Measurements from ENCODE around the gene FRYL.

FRYL gene

DNA sequence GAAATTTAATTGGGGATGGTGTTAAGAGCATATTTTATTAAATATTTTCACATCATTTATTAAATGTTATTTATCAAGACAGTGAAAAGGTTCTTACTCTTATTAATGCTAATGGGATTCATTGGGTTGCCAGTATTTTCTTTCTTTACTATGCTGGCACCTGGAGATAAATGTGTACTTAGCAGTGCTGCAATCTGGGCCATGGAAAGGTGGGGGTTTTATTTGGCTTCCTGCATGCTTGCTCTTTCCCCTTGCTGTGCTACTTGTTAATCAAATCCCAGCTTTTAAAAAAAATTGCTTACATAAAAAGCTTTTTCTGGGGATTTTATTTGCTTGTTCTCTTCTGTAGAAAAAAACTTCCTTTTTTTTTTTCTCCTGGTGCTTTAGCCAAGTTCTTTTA is 241.7 kb downstream of the FRYL start:
- DNase-seq (ENCODE audit: low read depth in 1 of 2, low spot score in 1 of 2) = no peak
- H3K4me3 ChIP-seq (replicated peaks; ENCODE audit: insufficient read depth, low read length) = no peak overlapping the region
- no peak overlapping the region for H3K27ac ChIP-seq (replicated peaks)
- H3K27me3 ChIP-seq (ENCODE audit: insufficient read depth, poor library complexity, severe bottlenecking) = no peaks in the 10 kb centered on the region
- TF ChIP-seq, protein P1, sequence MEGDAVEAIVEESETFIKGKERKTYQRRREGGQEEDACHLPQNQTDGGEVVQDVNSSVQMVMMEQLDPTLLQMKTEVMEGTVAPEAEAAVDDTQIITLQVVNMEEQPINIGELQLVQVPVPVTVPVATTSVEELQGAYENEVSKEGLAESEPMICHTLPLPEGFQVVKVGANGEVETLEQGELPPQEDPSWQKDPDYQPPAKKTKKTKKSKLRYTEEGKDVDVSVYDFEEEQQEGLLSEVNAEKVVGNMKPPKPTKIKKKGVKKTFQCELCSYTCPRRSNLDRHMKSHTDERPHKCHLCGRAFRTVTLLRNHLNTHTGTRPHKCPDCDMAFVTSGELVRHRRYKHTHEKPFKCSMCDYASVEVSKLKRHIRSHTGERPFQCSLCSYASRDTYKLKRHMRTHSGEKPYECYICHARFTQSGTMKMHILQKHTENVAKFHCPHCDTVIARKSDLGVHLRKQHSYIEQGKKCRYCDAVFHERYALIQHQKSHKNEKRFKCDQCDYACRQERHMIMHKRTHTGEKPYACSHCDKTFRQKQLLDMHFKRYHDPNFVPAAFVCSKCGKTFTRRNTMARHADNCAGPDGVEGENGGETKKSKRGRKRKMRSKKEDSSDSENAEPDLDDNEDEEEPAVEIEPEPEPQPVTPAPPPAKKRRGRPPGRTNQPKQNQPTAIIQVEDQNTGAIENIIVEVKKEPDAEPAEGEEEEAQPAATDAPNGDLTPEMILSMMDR (IDR thresholded peaks at IDR 0.05; ENCODE audit: insufficient read depth, low read length) = no peak
- TF ChIP-seq GABPA (IDR thresholded peaks at IDR 0.05; ENCODE audit: low read depth) (no peak), SPI1 (IDR thresholded peaks at IDR 0.05; ENCODE audit: borderline replicate concordance, low read depth) (no peak), REST (IDR thresholded peaks at IDR 0.05; ENCODE audit: insufficient replicate concordance, low read depth) (no peak), POLR2AphosphoS5 (IDR thresholded peaks at IDR 0.05; ENCODE audit: low read depth) (no peak)

DNA sequence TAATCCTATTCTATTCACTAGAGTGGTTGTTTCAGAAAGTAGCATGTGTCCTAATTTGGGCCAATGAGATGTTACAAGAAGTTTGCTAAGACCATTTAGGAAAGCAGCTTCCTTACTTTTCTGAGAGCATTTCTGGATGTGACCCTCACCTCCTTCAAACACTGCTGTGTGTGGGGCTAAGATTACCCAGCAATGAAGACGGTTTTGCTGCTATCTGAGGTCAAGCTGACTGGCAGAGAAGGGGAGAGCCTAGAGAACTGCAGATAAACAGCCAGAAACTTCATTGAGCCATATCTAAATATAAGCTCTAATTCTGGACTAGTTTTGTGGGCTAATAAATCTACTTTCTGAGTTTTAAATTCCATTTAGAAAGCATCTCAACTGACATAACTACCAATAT is 253.7 kb downstream of the FRYL start:
- H3K27me3 ChIP-seq (ENCODE audit: insufficient read depth, poor library complexity, severe bottlenecking) = no peaks in the 10 kb centered on the region
- no peak overlapping the region for H3K4me3 ChIP-seq (replicated peaks; ENCODE audit: insufficient read depth, low read length)
- TF ChIP-seq SPI1 (IDR thresholded peaks at IDR 0.05; ENCODE audit: borderline replicate concordance, low read depth) = no peak
- TF ChIP-seq GABPA (IDR thresholded peaks at IDR 0.05; ENCODE audit: low read depth) = no peak
- no peak for TF ChIP-seq POLR2AphosphoS5 (IDR thresholded peaks at IDR 0.05; ENCODE audit: low read depth)
- no peak for TF ChIP-seq REST (IDR thresholded peaks at IDR 0.05; ENCODE audit: insufficient replicate concordance, low read depth)
- TF ChIP-seq, protein P1 (IDR thresholded peaks at IDR 0.05; ENCODE audit: insufficient read depth, low read length) = no peak
- no peak for DNase-seq (ENCODE audit: low read depth in 1 of 2, low spot score in 1 of 2)
- no peak overlapping the region for H3K27ac ChIP-seq (replicated peaks)

- no peak for TF ChIP-seq SPI1 (IDR thresholded peaks at IDR 0.05; ENCODE audit: borderline replicate concordance, low read depth)
- TF ChIP-seq REST (IDR thresholded peaks at IDR 0.05; ENCODE audit: insufficient replicate concordance, low read depth) = no peak
- TF ChIP-seq POLR2AphosphoS5 (IDR thresholded peaks at IDR 0.05; ENCODE audit: low read depth) = no peak
- no peak for TF ChIP-seq GABPA (IDR thresholded peaks at IDR 0.05; ENCODE audit: low read depth)
- TF ChIP-seq, protein P1 (IDR thresholded peaks at IDR 0.05; ENCODE audit: insufficient read depth, low read length) = no peak
- DNase-seq (ENCODE audit: low read depth in 1 of 2, low spot score in 1 of 2) = no peak
- Histone ChIP-seq H3K4me3 (replicated peaks; ENCODE audit: insufficient read depth, low read length) (no peak overlapping the region), H3K27me3 (ENCODE audit: insufficient read depth, poor library complexity, severe bottlenecking) (no peaks in the 10 kb centered on the region), H3K27ac (replicated peaks) (no peak overlapping the region)
Observed at GRCh38 chr4:48518143-48518542, 261.9 kb downstream of the FRYL start.
